Hematopoietic multipotent progenitor cell (in vitro differentiated cells): ENCODE measurements around the gene PIK3R1. TPM values are rescaled to one million over a fixed set of nuclear protein-coding genes. Genes with fewer than 3 reads are reported as not detected.

Experiments
- DNase-seq, 3 donors: peaks; one replicate each; pipeline ENCODE4 v3.0.0-alpha.2; 2011 to 2015; ENCODE audit warnings: low read depth in 2 of 3, low spot score in 2 of 3
- total RNA-seq: library from RNA; depleted of rRNA; stranded (reverse); fragments of >200 nt; gene quantifications from one replicate; pipeline ENCODE4 v1.2.3, GENCODE V29; 2012

PIK3R1 gene
- total RNA-seq, 1 donor: 46.6 TPM

- no peak for DNase-seq
These were observed 34.0 kb downstream of the PIK3R1 start for GRCh38 chr5:68249520-68249919.

GRCh38 chr5:68250661-68251298, 35.2 kb downstream of the PIK3R1 start:
- DNase-seq: no peak

- DNase-seq: peak in 2 of 3 donors; percentile 43 to 54
These were observed 35.8 kb downstream of the PIK3R1 start for GRCh38 chr5:68251386-68251785.

GRCh38 chr5:68251804-68252522, 36.4 kb downstream of the PIK3R1 start:
- DNase-seq: no peak

GRCh38 chr5:68252673-68253623, 37.4 kb downstream of the PIK3R1 start:
- peak in 2 of 3 donors; percentile 58 to 72 for DNase-seq

- DNase-seq: no peak
These were observed 38.3 kb downstream of the PIK3R1 start for GRCh38 chr5:68253624-68254585.

GRCh38 chr5:68254810-68255209, 39.3 kb downstream of the PIK3R1 start:
- no peak for DNase-seq

- peak in 2 of 3 donors; percentile 30 to 72 for DNase-seq
These were observed 40.0 kb downstream of the PIK3R1 start for GRCh38 chr5:68255305-68256120.

- DNase-seq: no peak
These were observed 41.7 kb downstream of the PIK3R1 start for GRCh38 chr5:68257210-68257609.

GRCh38 chr5:68258531-68258930, 43.0 kb downstream of the PIK3R1 start:
- no peak for DNase-seq

GRCh38 chr5:68259700-68260099, 44.1 kb downstream of the PIK3R1 start:
- DNase-seq: no peak

GRCh38 chr5:68260467-68260866, 44.9 kb downstream of the PIK3R1 start:
- no peak for DNase-seq

GRCh38 chr5:68261169-68261568, 45.6 kb downstream of the PIK3R1 start:
- no peak for DNase-seq

- DNase-seq: peak in 1 of 3 donors; percentile 77
These were observed 46.1 kb downstream of the PIK3R1 start for GRCh38 chr5:68261569-68262065.

- DNase-seq: no peak
These were observed 48.7 kb downstream of the PIK3R1 start for GRCh38 chr5:68264024-68264956.

- no peak for DNase-seq
These were observed 49.8 kb downstream of the PIK3R1 start for GRCh38 chr5:68265347-68265746.

GRCh38 chr5:68265822-68266395, 50.4 kb downstream of the PIK3R1 start:
- no peak for DNase-seq

GRCh38 chr5:68266457-68266856, 50.9 kb downstream of the PIK3R1 start:
- DNase-seq: no peak
